Liver (tissue), 9 donors: ENCODE measurements around the gene ELK3. TPM values are rescaled to one million over a fixed set of nuclear protein-coding genes. Genes with fewer than 3 reads are reported as not detected.

Experiments
- DNase-seq: peaks from one replicate; pipeline ENCODE4 v3.0.0-alpha.2; 2017; ENCODE audit warnings: low spot score
- H3K27ac ChIP-seq, 2 donors: one replicate each; pipeline ENCODE4 v1.7.0; 2013; ENCODE audit warnings: inconsistent platforms in 2 of 2, low read length in 2 of 2, control low read depth in 1 of 2, low read depth in 1 of 2, mild to moderate bottlenecking in 1 of 2
- H3K27me3 ChIP-seq, 4 donors: one replicate each; pipeline versions ENCODE4 v1.6.1 to v1.7.0; 2013; ENCODE audit warnings: low read length in 3 of 4, inconsistent platforms in 1 of 4, mild to moderate bottlenecking in 1 of 4, moderate library complexity in 1 of 4; ENCODE audit not compliant: control insufficient read depth in 4 of 4, insufficient read depth in 4 of 4
- H3K36me3 ChIP-seq, 4 donors: one replicate each; pipeline versions ENCODE4 v1.6.1 to v1.7.0; 2013; ENCODE audit warnings: low read length in 3 of 4, mild to moderate bottlenecking in 3 of 4, low read depth in 1 of 4, moderate library complexity in 1 of 4; ENCODE audit not compliant: control insufficient read depth in 4 of 4, insufficient read depth in 3 of 4
- H3K4me1 ChIP-seq, 4 donors: one replicate each; pipeline versions ENCODE4 v1.6.1 to v1.7.0; 2013; ENCODE audit warnings: low read length in 3 of 4, mild to moderate bottlenecking in 3 of 4, moderate library complexity in 1 of 4; ENCODE audit not compliant: control insufficient read depth in 4 of 4, insufficient read depth in 4 of 4
- H3K4me3 ChIP-seq, 3 donors: one replicate each; pipeline versions ENCODE4 v1.6.1 to v1.7.0; 2013; ENCODE audit warnings: low read length in 3 of 3, control low read depth in 1 of 3, low read depth in 1 of 3, mild to moderate bottlenecking in 1 of 3
- H3K9ac ChIP-seq, 2 donors: one replicate each; pipeline ENCODE4 v1.7.0; 2013; ENCODE audit warnings: low read length in 2 of 2, mild to moderate bottlenecking in 2 of 2, moderate library complexity in 2 of 2, control low read depth in 1 of 2, low read depth in 1 of 2
- H3K9me3 ChIP-seq, 4 donors: one replicate each; pipeline versions ENCODE4 v1.6.1 to v1.7.0; 2013; ENCODE audit warnings: low read length in 3 of 4; ENCODE audit not compliant: control insufficient read depth in 4 of 4
- FOXA1 ChIP-seq: IDR thresholded peaks from 2 replicates; pipeline ENCODE4 v1.6.1; 2016; ENCODE audit warnings: antibody characterized with exemption
- FOXA2 ChIP-seq: IDR thresholded peaks from 2 replicates; pipeline ENCODE4 v1.6.1; 2016; ENCODE audit warnings: antibody characterized with exemption
- GABPA ChIP-seq, 2 donors: IDR thresholded peaks in 1 of 2; conservative IDR thresholded peaks in 1 of 2; 2 replicates each; pipeline ENCODE4 v1.6.1; 2016; ENCODE audit warnings: antibody characterized with exemption in 2 of 2, mild to moderate bottlenecking in 1 of 2, moderate library complexity in 1 of 2
- HNF4A ChIP-seq, 2 donors: conservative IDR thresholded peaks; 2 replicates each; pipeline ENCODE4 v1.6.1; 2016; ENCODE audit warnings: antibody characterized with exemption in 2 of 2, mild to moderate bottlenecking in 2 of 2
- HNF4G ChIP-seq: IDR thresholded peaks from 2 replicates; pipeline ENCODE4 v1.6.1; 2016; ENCODE audit warnings: antibody characterized with exemption
- JUND ChIP-seq, 2 donors: IDR thresholded peaks; 2 replicates each; pipeline ENCODE4 v1.6.1; 2016; ENCODE audit warnings: antibody characterized with exemption in 2 of 2
- NR2F2 ChIP-seq: IDR thresholded peaks from 2 replicates; pipeline ENCODE4 v1.6.1; 2016; ENCODE audit warnings: antibody characterized with exemption
- RAD21 ChIP-seq, 2 donors: IDR thresholded peaks; 2 replicates each; pipeline ENCODE4 v1.6.1; 2016; ENCODE audit warnings: antibody characterized with exemption in 2 of 2, mild to moderate bottlenecking in 2 of 2
- RXRA ChIP-seq, 2 donors: IDR thresholded peaks; 2 replicates each; pipeline ENCODE4 v1.6.1; 2017 to 2018; ENCODE audit warnings: antibody characterized with exemption in 2 of 2, mild to moderate bottlenecking in 1 of 2
- SP1 ChIP-seq: IDR thresholded peaks from 2 replicates; pipeline ENCODE4 v1.6.1; 2018; ENCODE audit warnings: antibody characterized with exemption, mild to moderate bottlenecking
- TAF1 ChIP-seq: conservative IDR thresholded peaks from 2 replicates; pipeline ENCODE4 v1.6.1; 2016; ENCODE audit warnings: antibody characterized with exemption, mild to moderate bottlenecking
- YY1 ChIP-seq: IDR thresholded peaks from 2 replicates; pipeline ENCODE4 v1.6.1; 2016; ENCODE audit warnings: antibody characterized with exemption, mild to moderate bottlenecking
- WGBS: extraction: QIAGEN DNeasy Blood & Tissue Kit; methylation state at CpG from one replicate; pipeline ENCODE4 v1.1.7; 2013; 5-methylcytosine and 5-hydroxymethylcytosine counted together
- polyA plus RNA-seq, 2 donors: library from polyadenylated mRNA; stranded (reverse) in 1 of 2; unstranded in 1 of 2; fragments of 200-250 nt in 1 of 2; fragments of >200 nt in 1 of 2; fragmentation: Nextera tagmentation in 1 of 2; extraction: Ambion mirVana in 1 of 2; gene quantifications; one replicate each; pipeline versions ENCODE4 v1.2.1 to v1.2.3, GENCODE V29; 2013 to 2015
- total RNA-seq, 2 donors: library from RNA; depleted of rRNA; stranded (reverse); fragments of >200 nt; gene quantifications; one replicate each; pipeline ENCODE4 v1.2.3, GENCODE V29; 2014
- TF ChIP-seq, protein P1 (sequence below): IDR thresholded peaks from 2 replicates; pipeline ENCODE4 v1.6.1; 2016; ENCODE audit warnings: antibody characterized with exemption
- TF ChIP-seq, protein P2 (sequence below): fragments of 150-350 bp; IDR thresholded peaks from 2 replicates; pipeline ENCODE4 v1.5.1; 2017; ENCODE audit warnings: improper control_type of control experiment, low read depth, low read length; ENCODE audit not compliant: missing input control
- TF ChIP-seq, protein P3 (sequence below): IDR thresholded peaks from 2 replicates; pipeline ENCODE4 v1.6.1; 2016; ENCODE audit warnings: antibody characterized with exemption
- TF ChIP-seq, protein P4 (sequence below): IDR thresholded peaks from 2 replicates; pipeline ENCODE4 v1.6.1; 2016; ENCODE audit warnings: antibody characterized with exemption
- donor health status: healthy.
- donor health status: healthy.
- donor health status: healthy.
- donor health status: healthy.
- donor health status: healthy.

The ELK3 gene
- total and polyA plus RNA-seq, 4 donors = 3.7 to 5.2 (median 4.5) TPM

DNA sequence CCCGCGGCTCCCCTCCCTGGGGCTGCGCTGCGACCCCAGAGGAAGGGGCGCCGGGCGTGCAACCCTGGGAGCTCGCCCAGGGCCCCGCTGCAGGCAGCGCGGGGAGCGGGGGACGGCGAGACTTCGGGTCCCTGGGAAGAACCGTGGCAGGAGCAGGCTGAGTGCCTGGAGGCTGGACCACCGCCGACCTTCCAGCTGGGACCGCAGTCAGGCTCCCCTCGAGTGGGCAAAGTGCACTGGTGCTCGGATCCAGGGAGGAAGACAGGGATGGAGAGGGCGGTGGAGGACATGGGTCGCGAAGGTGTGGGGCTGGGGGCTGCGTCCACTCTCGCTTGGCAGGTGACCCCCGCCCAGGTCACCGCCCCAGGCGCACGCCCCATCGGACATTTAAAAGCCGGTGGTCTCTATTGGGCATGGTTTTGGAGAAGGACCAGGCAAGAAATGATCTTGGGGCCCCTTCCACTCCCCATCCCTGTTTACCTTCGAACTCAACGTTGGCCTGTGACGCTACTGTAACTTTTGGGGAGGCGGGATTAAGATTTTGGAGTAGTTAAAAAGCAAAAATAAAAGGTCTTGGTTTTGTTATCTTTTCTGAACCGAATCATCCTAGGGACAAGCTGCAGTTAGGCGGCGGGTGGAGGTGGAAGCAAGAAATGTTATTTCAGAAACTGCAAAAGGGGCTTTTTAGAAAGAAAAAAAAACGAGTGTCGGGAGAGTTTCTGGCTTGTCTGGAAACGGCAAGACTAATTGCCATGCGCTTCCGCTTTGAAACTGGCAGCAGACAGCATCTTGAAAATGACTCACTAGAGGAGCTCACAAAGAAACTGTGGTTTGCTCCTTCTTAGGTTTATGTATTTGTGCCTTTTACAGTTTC is 1.0 kb downstream of the ELK3 start:
- TF ChIP-seq FOXA2 (no peak), JUND (IDR thresholded peaks at IDR 0.05) (peak in 1 of 2 donors; percentile 10)
- Histone ChIP-seq H3K9me3 (no peaks in the 10 kb centered on the region), H3K36me3 (no peaks in the 10 kb centered on the region), H3K9ac (peak overlapping the region; percentile 51 to 74), H3K4me1 (peaks cover 0 to 8% (median 5%) of the 10 kb centered on the region in 4 donors), H3K4me3 (peak overlapping the region; percentile 63 to 90 (median 79)), H3K27me3 (no peaks in the 10 kb centered on the region), H3K27ac (peak overlapping the region; percentile 53 to 81)
- 7% methylated on average over 44 of the region's 44 CpGs for WGBS
- no peak for DNase-seq

DNA sequence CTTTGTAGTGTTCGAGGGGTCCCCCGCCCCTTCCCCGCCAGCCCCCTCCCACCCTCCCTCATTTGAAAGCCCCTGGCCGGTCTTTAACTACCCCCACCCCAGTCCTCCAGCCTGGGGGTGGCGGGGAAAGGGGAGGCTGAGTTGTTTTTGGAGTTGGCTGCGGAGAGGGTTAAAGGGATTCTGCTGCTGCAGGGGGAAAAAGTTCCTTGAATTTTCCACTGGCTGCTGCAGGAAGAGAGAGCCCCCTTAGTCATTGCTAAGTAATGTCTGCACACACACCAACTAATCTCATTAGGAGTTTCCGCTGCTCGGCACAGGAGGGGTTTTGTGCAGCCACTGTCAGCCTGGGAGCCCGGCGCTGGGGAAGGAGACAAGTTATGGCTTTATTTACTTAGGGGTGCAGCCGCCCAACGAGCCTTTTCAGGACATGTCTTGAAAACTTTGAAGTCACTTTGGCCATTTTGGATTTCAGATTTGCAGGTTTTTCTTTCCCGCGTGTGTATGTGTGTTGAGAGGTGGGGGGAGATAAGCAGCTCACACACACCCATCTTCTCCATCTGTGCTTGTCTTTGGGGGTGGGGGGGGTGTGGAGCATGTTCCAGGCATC is 1.8 kb downstream of the ELK3 start:
- 53% methylated on average over 14 of the region's 14 CpGs for WGBS
- peak overlapping the region in 1 of 2 donors; percentile 20 for H3K9ac ChIP-seq
- no peaks in the 10 kb centered on the region for H3K36me3 ChIP-seq
- H3K27ac ChIP-seq = peak overlapping the region; percentile 25 to 42
- H3K27me3 ChIP-seq = no peaks in the 10 kb centered on the region
- no peak for TF ChIP-seq RAD21 (IDR thresholded peaks at IDR 0.05)
- TF ChIP-seq, protein P1, sequence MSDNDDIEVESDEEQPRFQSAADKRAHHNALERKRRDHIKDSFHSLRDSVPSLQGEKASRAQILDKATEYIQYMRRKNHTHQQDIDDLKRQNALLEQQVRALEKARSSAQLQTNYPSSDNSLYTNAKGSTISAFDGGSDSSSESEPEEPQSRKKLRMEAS = no peak
- TF ChIP-seq HNF4A (conservative IDR thresholded peaks at IDR 0.05) = no peak
- TF ChIP-seq YY1 = no peak
- TF ChIP-seq NR2F2 = no peak
- no peak for TF ChIP-seq RXRA (IDR thresholded peaks at IDR 0.05)
- TF ChIP-seq, protein P2, sequence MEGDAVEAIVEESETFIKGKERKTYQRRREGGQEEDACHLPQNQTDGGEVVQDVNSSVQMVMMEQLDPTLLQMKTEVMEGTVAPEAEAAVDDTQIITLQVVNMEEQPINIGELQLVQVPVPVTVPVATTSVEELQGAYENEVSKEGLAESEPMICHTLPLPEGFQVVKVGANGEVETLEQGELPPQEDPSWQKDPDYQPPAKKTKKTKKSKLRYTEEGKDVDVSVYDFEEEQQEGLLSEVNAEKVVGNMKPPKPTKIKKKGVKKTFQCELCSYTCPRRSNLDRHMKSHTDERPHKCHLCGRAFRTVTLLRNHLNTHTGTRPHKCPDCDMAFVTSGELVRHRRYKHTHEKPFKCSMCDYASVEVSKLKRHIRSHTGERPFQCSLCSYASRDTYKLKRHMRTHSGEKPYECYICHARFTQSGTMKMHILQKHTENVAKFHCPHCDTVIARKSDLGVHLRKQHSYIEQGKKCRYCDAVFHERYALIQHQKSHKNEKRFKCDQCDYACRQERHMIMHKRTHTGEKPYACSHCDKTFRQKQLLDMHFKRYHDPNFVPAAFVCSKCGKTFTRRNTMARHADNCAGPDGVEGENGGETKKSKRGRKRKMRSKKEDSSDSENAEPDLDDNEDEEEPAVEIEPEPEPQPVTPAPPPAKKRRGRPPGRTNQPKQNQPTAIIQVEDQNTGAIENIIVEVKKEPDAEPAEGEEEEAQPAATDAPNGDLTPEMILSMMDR = no peak
- no peak for TF ChIP-seq HNF4G
- no peak for TF ChIP-seq FOXA1
- no peak for TF ChIP-seq SP1
- no peak for TF ChIP-seq GABPA (IDR thresholded peaks at IDR 0.05 in 1 of 2, conservative IDR thresholded peaks at IDR 0.05 in 1 of 2)
- TF ChIP-seq, protein P3, sequence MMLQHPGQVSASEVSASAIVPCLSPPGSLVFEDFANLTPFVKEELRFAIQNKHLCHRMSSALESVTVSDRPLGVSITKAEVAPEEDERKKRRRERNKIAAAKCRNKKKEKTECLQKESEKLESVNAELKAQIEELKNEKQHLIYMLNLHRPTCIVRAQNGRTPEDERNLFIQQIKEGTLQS = no peak
- TF ChIP-seq TAF1 = no peak
- peaks cover 0 to 8% (median 5%) of the 10 kb centered on the region in 4 donors for H3K4me1 ChIP-seq
- no peaks in the 10 kb centered on the region for H3K9me3 ChIP-seq
- DNase-seq = no peak
- peak overlapping the region in 2 of 3 donors; percentile 46 to 90 for H3K4me3 ChIP-seq

DNA sequence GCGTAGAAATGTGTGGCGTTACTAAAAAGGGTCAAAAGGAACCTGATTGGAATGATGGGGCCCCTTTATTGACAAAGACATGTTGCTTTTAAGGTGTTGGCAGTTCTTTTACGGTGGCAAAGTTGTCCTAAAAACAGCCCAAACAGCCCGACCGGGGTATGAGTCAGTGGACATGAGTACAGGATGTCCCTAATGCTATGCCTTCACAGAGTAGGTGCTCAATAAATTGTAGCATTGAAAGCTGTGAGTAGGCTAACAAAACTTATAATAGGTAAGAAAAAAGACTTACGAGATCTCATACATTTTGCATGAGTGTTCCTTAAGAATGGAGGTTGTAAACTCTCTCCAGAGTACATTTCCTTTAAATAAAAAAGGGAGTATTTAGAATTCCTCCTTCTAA is 2.6 kb downstream of the ELK3 start:
- no peaks in the 10 kb centered on the region for H3K27me3 ChIP-seq
- DNase-seq = no peak
- H3K36me3 ChIP-seq = no peaks in the 10 kb centered on the region
- H3K9me3 ChIP-seq = no peaks in the 10 kb centered on the region
- no peak overlapping the region for H3K4me3 ChIP-seq
- H3K4me1 ChIP-seq = peaks cover 0 to 8% (median 5%) of the 10 kb centered on the region in 4 donors
- H3K27ac ChIP-seq = no peak overlapping the region
- TF ChIP-seq SP1 (no peak), HNF4A (conservative IDR thresholded peaks at IDR 0.05) (no peak), TAF1 (no peak), RAD21 (IDR thresholded peaks at IDR 0.05) (no peak), HNF4G (no peak), FOXA1 (no peak), GABPA (IDR thresholded peaks at IDR 0.05 in 1 of 2, conservative IDR thresholded peaks at IDR 0.05 in 1 of 2) (no peak)
- TF ChIP-seq, protein P1 = no peak
- TF ChIP-seq, protein P4, sequence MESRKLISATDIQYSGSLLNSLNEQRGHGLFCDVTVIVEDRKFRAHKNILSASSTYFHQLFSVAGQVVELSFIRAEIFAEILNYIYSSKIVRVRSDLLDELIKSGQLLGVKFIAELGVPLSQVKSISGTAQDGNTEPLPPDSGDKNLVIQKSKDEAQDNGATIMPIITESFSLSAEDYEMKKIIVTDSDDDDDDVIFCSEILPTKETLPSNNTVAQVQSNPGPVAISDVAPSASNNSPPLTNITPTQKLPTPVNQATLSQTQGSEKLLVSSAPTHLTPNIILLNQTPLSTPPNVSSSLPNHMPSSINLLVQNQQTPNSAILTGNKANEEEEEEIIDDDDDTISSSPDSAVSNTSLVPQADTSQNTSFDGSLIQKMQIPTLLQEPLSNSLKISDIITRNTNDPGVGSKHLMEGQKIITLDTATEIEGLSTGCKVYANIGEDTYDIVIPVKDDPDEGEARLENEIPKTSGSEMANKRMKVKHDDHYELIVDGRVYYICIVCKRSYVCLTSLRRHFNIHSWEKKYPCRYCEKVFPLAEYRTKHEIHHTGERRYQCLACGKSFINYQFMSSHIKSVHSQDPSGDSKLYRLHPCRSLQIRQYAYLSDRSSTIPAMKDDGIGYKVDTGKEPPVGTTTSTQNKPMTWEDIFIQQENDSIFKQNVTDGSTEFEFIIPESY = no peak
- TF ChIP-seq, protein P3 = no peak
- peak overlapping the region in 1 of 2 donors; percentile 20 for H3K9ac ChIP-seq
- WGBS = 79% methylated on average over 6 of the region's 6 CpGs
